ENCODE data around the gene WDR17. TPM values are rescaled to one million over a fixed set of nuclear protein-coding genes. Genes with fewer than 3 reads are reported as not detected.

The WDR17 gene
- total RNA-seq, result 0.65 and 0.93 TPM in 2 replicates

GRCh38 chr4:176065435-176066291 lies at the start of gene WDR17:
Gene WDR17, plus strand, starts transcription at chr4:176065841. Its CDS starts 45,740 bp downstream, at chr4:176111581.

GRCh38 chr4:176195184-176195978 lies 129.7 kb downstream of the WDR17 start, which contains the start of gene SPATA4:
Gene SPATA4, minus strand, starts transcription at chr4:176195585. Its CDS starts 23 bp downstream, at chr4:176195562.

Small RNA genes within 50 kb of the gene (small RNA-seq; reads per million reads assigned to genes)
- gene RF00432, result not detected

Other genes with a start within 250 kb of the WDR17 start
- under 0.01 and 0.22 TPM in 2 replicates for gene SPATA4, start 129.7 kb downstream of the WDR17 start, total RNA-seq
- not detected in 2 replicates for gene ASB5, start 203.4 kb downstream of the WDR17 start, total RNA-seq

All from thoracic aorta endothelial cell (primary cell).